SK-N-SH (cell line): ENCODE results near the gene DCAF6.

ENCODE experiments used
- CTCF ChIP-seq: fragments of 200-600 bp; sonication (generic); IDR thresholded peaks from 2 replicates; pipeline ENCODE4 v1.6.1; 2017; ENCODE audit warnings: antibody characterized with exemption, mild to moderate bottlenecking, moderate library complexity
- GABPA ChIP-seq: IDR thresholded peaks from 2 replicates; pipeline ENCODE4 v1.4.0; 2012; ENCODE audit warnings: low read depth, mild to moderate bottlenecking
- POLR2AphosphoS5 ChIP-seq: IDR thresholded peaks from 2 replicates; pipeline ENCODE4 v1.6.1; 2012; ENCODE audit warnings: low read depth, low read length

GRCh38 chr1:167977245-167977644 is 40.8 kb downstream of the DCAF6 start:
- TF ChIP-seq CTCF (no peak), GABPA (no peak), POLR2AphosphoS5 (no peak)
